GM23248 (cell line): ENCODE results near the gene IL3RA. TPM values are rescaled to one million over a fixed set of nuclear protein-coding genes. Genes with fewer than 3 reads are reported as not detected.

Experiments
- DNase-seq: peaks from one replicate; pipeline ENCODE4 v3.0.0-alpha.2; 2015
- H2AFZ ChIP-seq: fragments of 200-600 bp; sonication (generic); 2 replicates; pipeline ENCODE4 v1.6.1; 2016; ENCODE audit warnings: antibody characterized with exemption
- H3F3A ChIP-seq: fragments of 200-600 bp; sonication (generic); 2 replicates; pipeline ENCODE4 v1.6.1; 2016; ENCODE audit warnings: mild to moderate bottlenecking, antibody characterized with exemption, mixed run types; ENCODE audit not compliant: insufficient read depth
- H3K27ac ChIP-seq: fragments of 200-600 bp; sonication (generic); 2 replicates; pipeline ENCODE4 v1.5.1; 2016; ENCODE audit warnings: mild to moderate bottlenecking
- H3K27me3 ChIP-seq: fragments of 200-600 bp; sonication (generic); replicated peaks from 2 replicates; pipeline ENCODE4 v1.6.1; 2016; ENCODE audit warnings: mild to moderate bottlenecking; ENCODE audit not compliant: insufficient read depth
- H3K36me3 ChIP-seq: fragments of 200-600 bp; sonication (generic); 2 replicates; pipeline ENCODE4 v1.6.1; 2016; ENCODE audit warnings: low read depth, mild to moderate bottlenecking
- H3K4me1 ChIP-seq: fragments of 200-600 bp; sonication (generic); 2 replicates; pipeline ENCODE4 v1.6.1; 2016; ENCODE audit warnings: mild to moderate bottlenecking; ENCODE audit not compliant: insufficient read depth
- H3K4me2 ChIP-seq: fragments of 200-600 bp; sonication (generic); one replicate; pipeline ENCODE4 v1.6.1; 2016; ENCODE audit warnings: mild to moderate bottlenecking; ENCODE audit not compliant: unreplicated experiment
- H3K4me3 ChIP-seq: fragments of 200-600 bp; sonication (generic); 2 replicates; pipeline ENCODE4 v1.5.1; 2016; ENCODE audit warnings: mild to moderate bottlenecking
- H3K79me2 ChIP-seq: fragments of 200-600 bp; sonication (generic); 2 replicates; pipeline ENCODE4 v1.6.1; 2016; ENCODE audit warnings: mild to moderate bottlenecking; ENCODE audit not compliant: insufficient read depth
- H3K9ac ChIP-seq: fragments of 200-600 bp; sonication (generic); 2 replicates; pipeline ENCODE4 v1.6.1; 2016; ENCODE audit warnings: mild to moderate bottlenecking
- H3K9me2 ChIP-seq: fragments of 200-600 bp; sonication (generic); 2 replicates; pipeline ENCODE4 v1.6.1; 2016; ENCODE audit warnings: mixed run types, mild to moderate bottlenecking, moderate library complexity; ENCODE audit not compliant: insufficient read depth
- H3K9me3 ChIP-seq: fragments of 200-600 bp; sonication (generic); one replicate; pipeline ENCODE4 v1.6.1; 2017; ENCODE audit warnings: low read depth
- H4K20me1 ChIP-seq: fragments of 200-600 bp; sonication (generic); 2 replicates; pipeline ENCODE4 v1.6.0; 2016; ENCODE audit not compliant: insufficient read depth
- EZH2 ChIP-seq: fragments of 200-600 bp; sonication (generic); IDR thresholded peaks from 2 replicates; pipeline ENCODE4 v1.6.1; 2018; ENCODE audit warnings: antibody characterized with exemption, mild to moderate bottlenecking; ENCODE audit not compliant: insufficient read depth, poor library complexity, severe bottlenecking
- EZH2phosphoT487 ChIP-seq: fragments of 200-600 bp; sonication (generic); IDR thresholded peaks from 2 replicates; pipeline ENCODE4 v1.6.1; 2018; ENCODE audit warnings: antibody characterized with exemption, moderate library complexity, mild to moderate bottlenecking, low read depth; ENCODE audit not compliant: insufficient read depth
- WGBS, 2 experiments: methylation state at CpG; one replicate each; pipeline ENCODE4 v1.1.6; 2015 to 2017; ENCODE audit warnings: low lambda C conversion rate in 2 of 2, low coverage in 1 of 2; ENCODE audit errors: missing lambda C conversion rate in 2 of 2; 5-methylcytosine and 5-hydroxymethylcytosine counted together
- in situ Hi-C: fragments of 300-500 bp; cut with MboI; formaldehyde crosslinking; loops from 2 replicates; pipeline ENCODE4 v1.15.0; 2020
- polyA plus RNA-seq: library from polyadenylated mRNA; unstranded; fragments of >200 nt; fragmentation: Nextera tagmentation; extraction: Ambion mirVana; gene quantifications from 2 replicates; pipeline ENCODE4 v1.2.1, GENCODE V29; 2016
- total RNA-seq: library from RNA; depleted of rRNA; stranded (reverse); fragments of >200 nt; shearing (Covaris generic); gene quantifications from 2 replicates; pipeline ENCODE4 v1.2.3, GENCODE V29; 2014

The IL3RA gene
- total and polyA plus RNA-seq, 2 experiments from 2014 or later = 0.30 TPM; not detected in 1

GRCh38 chrX:1391707-1392375, 55.3 kb downstream of the IL3RA start, which contains the start of gene SLC25A6:
Gene SLC25A6 (minus strand): TSS chrX:1392113. CDS start chrX:1392009, 104 bp downstream.
- peak within 1 kb of the TSS; percentile 97 for H3K4me2 ChIP-seq
- H4K20me1 ChIP-seq = peaks cover 15% of the 10 kb centered on the region
- no peaks in the 10 kb centered on the region for H3K27me3 ChIP-seq
- DNase-seq = peak; percentile 99
- peaks cover 10% of the 10 kb centered on the region; the same call in 1 of the 2 replicates for H3F3A ChIP-seq
- H3K9me2 ChIP-seq = no peaks in the 10 kb centered on the region
- in situ Hi-C loops = no loop called here
- peak within 1 kb of the TSS; percentile 84 for H2AFZ ChIP-seq
- 0 to 1% methylated on average over 28 to 75 of the region's 90 CpGs for WGBS, 2 experiments
- H3K4me1 ChIP-seq = peaks cover 24% of the 10 kb centered on the region
- peak within 1 kb of the TSS; percentile 95 for H3K27ac ChIP-seq
- peaks cover 72% of the 10 kb centered on the region for H3K79me2 ChIP-seq
- no peak for TF ChIP-seq EZH2
- TF ChIP-seq EZH2phosphoT487 = no peak
- H3K9ac ChIP-seq = peak within 1 kb of the TSS; percentile 98
- H3K9me3 ChIP-seq = no peaks in the 10 kb centered on the region
- H3K4me3 ChIP-seq = peak within 1 kb of the TSS; percentile 93
- peaks cover 9% of the 10 kb centered on the region; the same call in 1 of the 2 replicates for H3K36me3 ChIP-seq

GRCh38 chrX:1392376-1393068, 55.9 kb downstream of the IL3RA start:
- peaks cover 15% of the 10 kb centered on the region for H4K20me1 ChIP-seq
- H3K9me2 ChIP-seq = no peaks in the 10 kb centered on the region
- peaks cover 24% of the 10 kb centered on the region for H3K4me1 ChIP-seq
- WGBS, 2 experiments = 0 to 1% methylated on average over 40 to 51 of the region's 76 CpGs
- peaks cover 67% of the 10 kb centered on the region for H3K79me2 ChIP-seq
- in situ Hi-C loops = no loop called here
- peak overlapping the region; percentile 97 for H3K4me2 ChIP-seq
- DNase-seq = peak; percentile 87
- H3K27me3 ChIP-seq = no peaks in the 10 kb centered on the region
- H3K9ac ChIP-seq = peak overlapping the region; percentile 83
- H3K36me3 ChIP-seq = peaks cover 4% of the 10 kb centered on the region; the same call in 1 of the 2 replicates
- H3F3A ChIP-seq = peaks cover 10% of the 10 kb centered on the region; the same call in 1 of the 2 replicates
- H3K27ac ChIP-seq = peak overlapping the region; percentile 70
- H2AFZ ChIP-seq = peak overlapping the region; percentile 84
- no peaks in the 10 kb centered on the region for H3K9me3 ChIP-seq
- H3K4me3 ChIP-seq = peak overlapping the region; percentile 93
- TF ChIP-seq EZH2phosphoT487 (no peak), EZH2 (no peak)

- H2AFZ ChIP-seq = 0 out of 2 replicates have a peak overlapping the region, but pooled peaks have one; percentile 48
These were observed 57.5 kb downstream of the IL3RA start for GRCh38 chrX:1393871-1394615.

More at GRCh38 chrX:1393871-1394615, 57.5 kb downstream of the IL3RA start:
- H3K4me1 ChIP-seq = peaks cover 24% of the 10 kb centered on the region
- H3K4me3 ChIP-seq = peak overlapping the region; percentile 93
- no peaks in the 10 kb centered on the region; the same call in 1 of the 2 replicates for H3K36me3 ChIP-seq
- 34 to 42% methylated on average over 10 to 15 of the region's 16 CpGs for WGBS, 2 experiments
- H3K9ac ChIP-seq = peak overlapping the region; percentile 83
- H4K20me1 ChIP-seq = peaks cover 12% of the 10 kb centered on the region
- H3F3A ChIP-seq = peaks cover 10% of the 10 kb centered on the region; the same call in 1 of the 2 replicates
- no peaks in the 10 kb centered on the region for H3K9me3 ChIP-seq
- no peak for TF ChIP-seq EZH2
- TF ChIP-seq EZH2phosphoT487 = no peak
- H3K79me2 ChIP-seq = peaks cover 52% of the 10 kb centered on the region
- no peaks in the 10 kb centered on the region for H3K27me3 ChIP-seq
- peak overlapping the region; percentile 97 for H3K4me2 ChIP-seq
- no peak for DNase-seq
- peak overlapping the region; percentile 49 for H3K27ac ChIP-seq
- in situ Hi-C loops = no loop called here
- H3K9me2 ChIP-seq = no peaks in the 10 kb centered on the region
